K562 (cell line): ENCODE results near the gene ARHGEF25. TPM values are rescaled to one million over a fixed set of nuclear protein-coding genes. Genes with fewer than 3 reads are reported as not detected.

Source experiments
- ATAC-seq: fragments of 200-7000 bp; cut with Tn5 transposase; 3 replicates; pipeline ENCODE4 v1.9.1; 2020; ENCODE audit warnings: moderate library complexity
- BruUV-seq: library from RNA; stranded (reverse); fragments of 400-500 nt; replicated peaks from 2 replicates; lab custom pipeline; 2021; lab: Mats Ljungman, UMichigan
- CTCF ChIA-PET: fragments of 300-600 bp; formaldehyde crosslinking; extraction: SDS; loops from one replicate; lab custom pipeline; 2021; ENCODE audit warnings: low intra/inter-chr PET ratio; lab: Yijun Ruan, JAX
- POLR2A ChIA-PET: fragments of 300-600, 350-650 bp; sonication (Branson Sonifier 250); formaldehyde crosslinking; extraction: SDS; loops from one replicate; lab custom pipeline; 2021; ENCODE audit warnings: antibody characterized with exemption, inconsistent platforms; lab: Yijun Ruan, JAX
- DNase-seq, 4 experiments: peaks; one replicate each; pipeline versions ENCODE4 v3.0.0 to v3.0.0-alpha.2; 2011 to 2018; ENCODE audit warnings: low spot score in 3 of 4, mixed read lengths in 3 of 4; ENCODE audit errors: extremely low read depth in 1 of 4
- FAIRE-seq: peaks from 2 replicates; lab custom pipeline; 2011; peaks lifted over from hg19 to GRCh38; lab: Jason Lieb, UNC
- H2AFZ ChIP-seq: 2 replicates; pipeline ENCODE4 v1.6.0; 2011; ENCODE audit warnings: low read depth, low read length, control low read depth, inconsistent platforms
- H3K27ac ChIP-seq: fragments of 200-600 bp; 3 replicates; pipeline ENCODE4 v1.8.0; 2011; ENCODE audit warnings: low read depth, mild to moderate bottlenecking, control low read depth, inconsistent platforms, low read length, moderate library complexity, mixed read lengths; ENCODE audit errors: extremely low read depth
- H3K27me3 ChIP-seq, 2 experiments: fragments of 300-600 bp in 1 of 2; 2 replicates in 1 of 2; 3 replicates in 1 of 2; pipeline versions ENCODE4 v1.6.0 to v1.8.0; 2011; ENCODE audit warnings: inconsistent platforms in 2 of 2, low read length in 2 of 2, mild to moderate bottlenecking in 1 of 2, mixed read lengths in 1 of 2, moderate library complexity in 1 of 2; ENCODE audit not compliant: control insufficient read depth in 2 of 2, insufficient read depth in 2 of 2
- H3K36me3 ChIP-seq: fragments of 300-600 bp; 3 replicates; pipeline ENCODE4 v1.8.0; 2011; ENCODE audit warnings: mild to moderate bottlenecking, low read length, inconsistent platforms; ENCODE audit not compliant: control insufficient read depth, insufficient read depth
- H3K4me1 ChIP-seq, 2 experiments: fragments of 200-600 bp in 1 of 2; replicated peaks in 1 of 2; 2 replicates in 1 of 2; 3 replicates in 1 of 2; pipeline versions ENCODE4 v1.5.1 to v1.8.0; 2011; ENCODE audit warnings: inconsistent platforms in 2 of 2, low read length in 2 of 2, mild to moderate bottlenecking in 1 of 2, mixed read lengths in 1 of 2, moderate library complexity in 1 of 2; ENCODE audit not compliant: control insufficient read depth in 2 of 2, insufficient read depth in 2 of 2
- H3K4me2 ChIP-seq: 2 replicates; pipeline ENCODE4 v1.6.1; 2011; ENCODE audit warnings: low read length, control low read depth, inconsistent platforms, mixed read lengths; ENCODE audit not compliant: insufficient read depth
- H3K4me3 ChIP-seq: fragments of 200-600 bp; sonication (generic), shearing (Covaris generic); 2 replicates; pipeline ENCODE4 v1.5.1; 2016; ENCODE audit warnings: control low read depth, inconsistent platforms
- H3K79me2 ChIP-seq: fragments of 200-600 bp; 3 replicates; pipeline ENCODE4 v1.8.0; 2011; ENCODE audit warnings: low read length, inconsistent platforms; ENCODE audit not compliant: control insufficient read depth, insufficient read depth
- H3K9ac ChIP-seq, 2 experiments: 2 replicates each; pipeline versions ENCODE4 v1.6.0 to v1.6.1; 2011; ENCODE audit warnings: low read depth in 2 of 2, low read length in 2 of 2, control low read depth in 1 of 2, inconsistent platforms in 1 of 2, mild to moderate bottlenecking in 1 of 2, mixed read lengths in 1 of 2; ENCODE audit not compliant: insufficient read depth in 1 of 2
- H3K9me1 ChIP-seq: one replicate; pipeline ENCODE4 v1.6.0; 2011; ENCODE audit warnings: inconsistent platforms, mild to moderate bottlenecking, low read length, moderate library complexity; ENCODE audit not compliant: control insufficient read depth, insufficient read depth
- H3K9me3 ChIP-seq: replicated peaks from 2 replicates; pipeline ENCODE4 v1.5.1; 2011; ENCODE audit warnings: low read depth, low read length, inconsistent platforms; ENCODE audit not compliant: control insufficient read depth, insufficient read depth
- H4K20me1 ChIP-seq: replicated peaks from 2 replicates; pipeline ENCODE4 v1.6.1; 2011; ENCODE audit warnings: low read length, inconsistent platforms, mixed read lengths; ENCODE audit not compliant: control insufficient read depth, insufficient read depth
- BHLHE40 ChIP-seq: IDR thresholded peaks from 2 replicates; pipeline ENCODE4 v1.6.1; 2011; ENCODE audit warnings: low read length, improper control_type of control experiment
- EGR1 ChIP-seq: fragments of 450-650 bp; conservative IDR thresholded peaks from 2 replicates; pipeline ENCODE4 v1.6.1; 2017; ENCODE audit warnings: mild to moderate bottlenecking
- KDM2B ChIP-seq: fragments of 250-450 bp; sonication (Bioruptor Pico); IDR thresholded peaks from 2 replicates; pipeline ENCODE4 v1.8.0; 2021; ENCODE audit warnings: mild to moderate bottlenecking, moderate library complexity
- NCOA1 ChIP-seq: fragments of 450-650 bp; IDR thresholded peaks from 2 replicates; pipeline ENCODE4 v1.6.1; 2016; ENCODE audit warnings: low read depth
- TAF9B ChIP-seq: fragments of 450-650 bp; IDR thresholded peaks from 2 replicates; pipeline ENCODE4 v1.6.1; 2018; ENCODE audit warnings: mild to moderate bottlenecking; ENCODE audit not compliant: partially characterized antibody
- TCF3 ChIP-seq: sonication (generic); formaldehyde crosslinking; IDR thresholded peaks from 2 replicates; pipeline ENCODE4 v1.4.0; 2020; ENCODE audit warnings: mild to moderate bottlenecking, missing genetic modification reagents
- U2AF2 ChIP-seq: fragments of 200-400 bp; formaldehyde crosslinking; optimal IDR thresholded peaks from 2 replicates; pipeline ENCODE3; 2017; ENCODE audit warnings: low read depth, mild to moderate bottlenecking, low read length
- ZNF583 ChIP-seq: fragments of 250-450 bp; sonication (Bioruptor Pico); IDR thresholded peaks from 2 replicates; pipeline ENCODE4 v1.4.0; 2020
- WGBS: fragments of 100-300 bp; shearing (Covaris generic); methylation state at CpG from one replicate; pipeline ENCODE4 v1.1.6; 2016; ENCODE audit warnings: low coverage, mixed read lengths; ENCODE audit not compliant: insufficient coverage; ENCODE audit errors: missing lambda C conversion rate; 5-methylcytosine and 5-hydroxymethylcytosine counted together
- in situ Hi-C: fragments of 300-500 bp; cut with MboI; formaldehyde crosslinking; loops from 4 replicates; pipeline ENCODE4 v1.15.0; 2018; ENCODE audit warnings: inconsistent platforms, mixed read lengths
- intact Hi-C: fragments of 100-400 bp; cut with micrococcal nuclease; formaldehyde crosslinking; loops from 2 replicates; pipeline ENCODE4 v1.14.2; 2022
- polyA plus RNA-seq, 8 experiments: library from polyadenylated mRNA; depleted of rRNA in 4 of 8; stranded (reverse) in 5 of 8; unstranded in 3 of 8; fragments of >200 nt; fragmentation: Nextera tagmentation in 2 of 8; fragmentation: Illumina TruSeq in 1 of 8; extraction: Ambion mirVana in 2 of 8; extraction: Trizol in 1 of 8; gene quantifications; 2 replicates each; pipeline versions ENCODE4 v1.2.1 to v1.2.3, GENCODE V29; 2011 to 2014; ENCODE audit warnings: inconsistent platforms in 1 of 8, missing spikeins in 1 of 8
- total RNA-seq, 7 experiments: library from RNA; depleted of rRNA in 6 of 7; stranded (reverse); fragments of >200 nt in 6 of 7; fragmentation: Illumina TruSeq in 2 of 7; extraction: Trizol in 2 of 7; gene quantifications; 2 replicates each; pipeline versions ENCODE4 v1.2.1 to v1.2.3, GENCODE V29; 2011 to 2021; ENCODE audit warnings: low replicate concordance in 1 of 7
- TF ChIP-seq, protein P1 (sequence below): fragments of 450-650 bp; IDR thresholded peaks from 2 replicates; pipeline ENCODE4 v1.6.1; 2016; ENCODE audit warnings: mild to moderate bottlenecking, moderate library complexity

Gene ARHGEF25
- total and polyA plus RNA-seq, 9 of the 15 experiments (the other 6 are each of a cell fraction or from before 2014, with no cell fraction given): 0.13 to 17.3 (median 11.6) TPM

DNA sequence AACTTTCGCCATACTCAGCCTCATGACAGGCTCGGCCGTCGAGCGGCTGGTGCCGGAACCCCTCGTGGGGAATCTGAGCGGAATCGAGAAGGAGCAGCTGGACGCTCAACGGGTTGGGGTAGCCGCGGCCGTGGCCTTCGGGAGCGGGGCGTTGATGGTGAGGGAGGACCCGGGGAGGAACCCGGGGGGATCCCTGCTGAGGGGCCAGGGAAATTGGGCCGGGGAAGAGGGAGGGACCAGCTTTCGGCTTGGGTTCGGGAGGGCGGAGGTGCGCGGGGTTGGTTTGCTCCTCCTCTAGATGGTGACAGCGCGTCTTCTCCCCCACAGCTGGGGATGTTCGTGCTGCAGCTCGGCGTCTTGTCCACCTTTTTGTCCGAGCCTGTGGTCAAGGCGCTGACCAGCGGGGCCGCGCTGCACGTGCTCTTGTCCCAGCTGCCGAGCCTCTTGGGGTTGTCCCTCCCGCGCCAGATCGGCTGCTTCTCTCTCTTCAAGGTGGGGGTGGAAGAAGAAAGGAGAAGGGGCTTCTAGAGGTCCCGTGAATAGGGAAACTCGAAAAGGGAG, 9.8 kb downstream of the ARHGEF25 start:
- Histone ChIP-seq H3K4me3 (no peak overlapping the region), H4K20me1 (no peaks in the 10 kb centered on the region), H3K9me3 (no peaks in the 10 kb centered on the region), H3K27ac (no peak overlapping the region), H3K9me1 (no peaks in the 10 kb centered on the region), H3K9ac (peak overlapping the region; percentile 27 to 90; a peak in 2 of 4 replicates), H2AFZ (peak overlapping the region; percentile 94), H3K4me1 (peaks cover 34 to 41% of the 10 kb centered on the region in 2 experiments), H3K79me2 (no peaks in the 10 kb centered on the region), H3K4me2 (peak overlapping the region; percentile 76), H3K36me3 (peaks cover 8% of the 10 kb centered on the region; the same call in 2 of the 3 replicates), H3K27me3 (no peaks in the 10 kb centered on the region)
- DNase-seq: no peak
- peak; percentile 3; the same call in 2 of the 3 replicates for ATAC-seq
- POLR2A ChIA-PET: interaction anchor here (0.7 to 1.4 kb wide), 7 partner anchors 9 to 255 kb away, joined by 3 to 5 read pairs (median 4); partner anchors contain the start of genes ARHGEF25, B4GALNT1, DDIT3 and TSPAN31
- in situ Hi-C loops (no loop called here), intact Hi-C loops (loop anchor here (1.0 to 5.0 kb wide), 2 partner anchors 38 to 99 kb away; partner anchors contain the start of genes DDIT3 and MBD6)
- CTCF ChIA-PET: interaction anchor here (2.7 kb wide), 1 partner anchor 39 kb away, joined by 36 read pairs; no protein-coding TSS in a partner anchor
- peak; percentile 15 for FAIRE-seq
- BruUV-seq: no TSS peak
- 79% methylated on average over 30 of the region's 42 CpGs for WGBS
- no peak for TF ChIP-seq NCOA1
- TF ChIP-seq KDM2B (CRISPR knock-in tag): no peak
- no peak for TF ChIP-seq EGR1
- TF ChIP-seq U2AF2: no peak
- TF ChIP-seq TCF3 (CRISPR knock-in tag): no peak
- peak; percentile 33; the same call in 1 of the 2 replicates for TF ChIP-seq BHLHE40
- no peak for TF ChIP-seq ZNF583
- TF ChIP-seq TAF9B: no peak
- TF ChIP-seq, protein P1, sequence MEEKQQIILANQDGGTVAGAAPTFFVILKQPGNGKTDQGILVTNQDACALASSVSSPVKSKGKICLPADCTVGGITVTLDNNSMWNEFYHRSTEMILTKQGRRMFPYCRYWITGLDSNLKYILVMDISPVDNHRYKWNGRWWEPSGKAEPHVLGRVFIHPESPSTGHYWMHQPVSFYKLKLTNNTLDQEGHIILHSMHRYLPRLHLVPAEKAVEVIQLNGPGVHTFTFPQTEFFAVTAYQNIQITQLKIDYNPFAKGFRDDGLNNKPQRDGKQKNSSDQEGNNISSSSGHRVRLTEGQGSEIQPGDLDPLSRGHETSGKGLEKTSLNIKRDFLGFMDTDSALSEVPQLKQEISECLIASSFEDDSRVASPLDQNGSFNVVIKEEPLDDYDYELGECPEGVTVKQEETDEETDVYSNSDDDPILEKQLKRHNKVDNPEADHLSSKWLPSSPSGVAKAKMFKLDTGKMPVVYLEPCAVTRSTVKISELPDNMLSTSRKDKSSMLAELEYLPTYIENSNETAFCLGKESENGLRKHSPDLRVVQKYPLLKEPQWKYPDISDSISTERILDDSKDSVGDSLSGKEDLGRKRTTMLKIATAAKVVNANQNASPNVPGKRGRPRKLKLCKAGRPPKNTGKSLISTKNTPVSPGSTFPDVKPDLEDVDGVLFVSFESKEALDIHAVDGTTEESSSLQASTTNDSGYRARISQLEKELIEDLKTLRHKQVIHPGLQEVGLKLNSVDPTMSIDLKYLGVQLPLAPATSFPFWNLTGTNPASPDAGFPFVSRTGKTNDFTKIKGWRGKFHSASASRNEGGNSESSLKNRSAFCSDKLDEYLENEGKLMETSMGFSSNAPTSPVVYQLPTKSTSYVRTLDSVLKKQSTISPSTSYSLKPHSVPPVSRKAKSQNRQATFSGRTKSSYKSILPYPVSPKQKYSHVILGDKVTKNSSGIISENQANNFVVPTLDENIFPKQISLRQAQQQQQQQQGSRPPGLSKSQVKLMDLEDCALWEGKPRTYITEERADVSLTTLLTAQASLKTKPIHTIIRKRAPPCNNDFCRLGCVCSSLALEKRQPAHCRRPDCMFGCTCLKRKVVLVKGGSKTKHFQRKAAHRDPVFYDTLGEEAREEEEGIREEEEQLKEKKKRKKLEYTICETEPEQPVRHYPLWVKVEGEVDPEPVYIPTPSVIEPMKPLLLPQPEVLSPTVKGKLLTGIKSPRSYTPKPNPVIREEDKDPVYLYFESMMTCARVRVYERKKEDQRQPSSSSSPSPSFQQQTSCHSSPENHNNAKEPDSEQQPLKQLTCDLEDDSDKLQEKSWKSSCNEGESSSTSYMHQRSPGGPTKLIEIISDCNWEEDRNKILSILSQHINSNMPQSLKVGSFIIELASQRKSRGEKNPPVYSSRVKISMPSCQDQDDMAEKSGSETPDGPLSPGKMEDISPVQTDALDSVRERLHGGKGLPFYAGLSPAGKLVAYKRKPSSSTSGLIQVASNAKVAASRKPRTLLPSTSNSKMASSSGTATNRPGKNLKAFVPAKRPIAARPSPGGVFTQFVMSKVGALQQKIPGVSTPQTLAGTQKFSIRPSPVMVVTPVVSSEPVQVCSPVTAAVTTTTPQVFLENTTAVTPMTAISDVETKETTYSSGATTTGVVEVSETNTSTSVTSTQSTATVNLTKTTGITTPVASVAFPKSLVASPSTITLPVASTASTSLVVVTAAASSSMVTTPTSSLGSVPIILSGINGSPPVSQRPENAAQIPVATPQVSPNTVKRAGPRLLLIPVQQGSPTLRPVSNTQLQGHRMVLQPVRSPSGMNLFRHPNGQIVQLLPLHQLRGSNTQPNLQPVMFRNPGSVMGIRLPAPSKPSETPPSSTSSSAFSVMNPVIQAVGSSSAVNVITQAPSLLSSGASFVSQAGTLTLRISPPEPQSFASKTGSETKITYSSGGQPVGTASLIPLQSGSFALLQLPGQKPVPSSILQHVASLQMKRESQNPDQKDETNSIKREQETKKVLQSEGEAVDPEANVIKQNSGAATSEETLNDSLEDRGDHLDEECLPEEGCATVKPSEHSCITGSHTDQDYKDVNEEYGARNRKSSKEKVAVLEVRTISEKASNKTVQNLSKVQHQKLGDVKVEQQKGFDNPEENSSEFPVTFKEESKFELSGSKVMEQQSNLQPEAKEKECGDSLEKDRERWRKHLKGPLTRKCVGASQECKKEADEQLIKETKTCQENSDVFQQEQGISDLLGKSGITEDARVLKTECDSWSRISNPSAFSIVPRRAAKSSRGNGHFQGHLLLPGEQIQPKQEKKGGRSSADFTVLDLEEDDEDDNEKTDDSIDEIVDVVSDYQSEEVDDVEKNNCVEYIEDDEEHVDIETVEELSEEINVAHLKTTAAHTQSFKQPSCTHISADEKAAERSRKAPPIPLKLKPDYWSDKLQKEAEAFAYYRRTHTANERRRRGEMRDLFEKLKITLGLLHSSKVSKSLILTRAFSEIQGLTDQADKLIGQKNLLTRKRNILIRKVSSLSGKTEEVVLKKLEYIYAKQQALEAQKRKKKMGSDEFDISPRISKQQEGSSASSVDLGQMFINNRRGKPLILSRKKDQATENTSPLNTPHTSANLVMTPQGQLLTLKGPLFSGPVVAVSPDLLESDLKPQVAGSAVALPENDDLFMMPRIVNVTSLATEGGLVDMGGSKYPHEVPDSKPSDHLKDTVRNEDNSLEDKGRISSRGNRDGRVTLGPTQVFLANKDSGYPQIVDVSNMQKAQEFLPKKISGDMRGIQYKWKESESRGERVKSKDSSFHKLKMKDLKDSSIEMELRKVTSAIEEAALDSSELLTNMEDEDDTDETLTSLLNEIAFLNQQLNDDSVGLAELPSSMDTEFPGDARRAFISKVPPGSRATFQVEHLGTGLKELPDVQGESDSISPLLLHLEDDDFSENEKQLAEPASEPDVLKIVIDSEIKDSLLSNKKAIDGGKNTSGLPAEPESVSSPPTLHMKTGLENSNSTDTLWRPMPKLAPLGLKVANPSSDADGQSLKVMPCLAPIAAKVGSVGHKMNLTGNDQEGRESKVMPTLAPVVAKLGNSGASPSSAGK: 0 out of 2 replicates have a peak, but pooled peaks have one; percentile 68
